ENCODE data around the gene KIF1C.
"Not testable (repeated sequence)": the region's sequence is repeated elsewhere in the genome, so short reads cannot be mapped to it uniquely, and the experiment has no call there.

Gene KIF1C

DNA sequence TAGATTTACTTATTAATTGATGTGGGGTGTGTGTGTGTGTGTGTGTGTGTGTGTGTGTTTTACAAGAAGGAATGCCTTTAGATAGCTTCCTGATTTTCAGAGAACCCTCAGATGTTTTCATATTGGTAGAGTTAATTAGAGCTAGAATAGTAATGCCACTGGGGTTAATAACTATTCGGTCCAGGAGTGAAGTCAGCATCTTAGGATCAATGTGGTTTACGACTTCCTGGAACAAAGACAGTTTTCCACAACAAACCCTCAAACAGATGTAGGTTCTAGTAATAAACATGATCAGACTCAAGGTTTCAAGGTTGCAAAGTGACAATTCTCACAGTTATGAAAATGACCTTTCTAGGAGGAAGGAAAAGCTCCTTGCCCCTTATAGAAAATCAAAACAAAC, 49.7 kb downstream of the KIF1C start:
- no peaks in the 10 kb centered on the region for H3K36me3 ChIP-seq (ENCODE audit: control insufficient read depth in 2 of 2, insufficient read depth in 2 of 2, low read length in 2 of 2)
- no peak overlapping the region for H3K9ac ChIP-seq (ENCODE audit: low read length in 2 of 2)
- no peaks in the 10 kb centered on the region for H3K27me3 ChIP-seq (ENCODE audit: control insufficient read depth in 1 of 2, insufficient read depth in 2 of 2, low read length in 2 of 2)
- H3K4me1 ChIP-seq (ENCODE audit: control insufficient read depth, insufficient read depth, low read length): peaks cover 12% of the 10 kb centered on the region
- no peak overlapping the region for H3K4me3 ChIP-seq (ENCODE audit: low read length in 2 of 2)
- no peaks in the 10 kb centered on the region for H3K9me3 ChIP-seq (ENCODE audit: control insufficient read depth in 2 of 2, low read length in 2 of 2)
- H3K27ac ChIP-seq (ENCODE audit: low read length): no peak overlapping the region

DNA sequence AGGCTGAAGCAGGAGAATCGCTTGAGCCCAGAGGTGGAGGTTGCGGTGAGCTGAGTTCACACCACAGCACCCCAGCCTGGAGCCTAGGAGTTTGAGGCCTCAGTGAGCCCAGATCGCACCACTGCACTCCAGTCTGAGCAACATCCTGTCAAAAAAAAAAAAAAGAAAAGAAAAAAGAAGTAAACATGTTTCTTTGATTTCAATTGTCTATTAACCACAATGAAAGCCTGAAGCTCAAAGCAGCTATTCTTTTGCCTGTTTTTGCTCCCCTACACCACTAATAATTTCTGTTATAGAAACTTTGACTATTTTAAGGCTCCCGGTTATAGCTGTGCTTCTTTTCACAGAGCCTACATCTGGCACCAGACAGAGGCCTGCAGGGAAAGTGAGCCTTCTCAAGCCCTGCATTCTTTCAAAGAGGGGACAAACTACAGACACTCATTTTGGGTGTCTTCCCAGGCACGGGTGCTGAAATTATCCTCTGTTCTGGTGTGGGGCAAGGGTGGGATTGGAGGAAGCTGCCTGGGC, 51.6 kb downstream of the KIF1C start:
- H3K4me3 ChIP-seq (ENCODE audit: low read length in 2 of 2): no peak overlapping the region
- no peaks in the 10 kb centered on the region for H3K27me3 ChIP-seq (ENCODE audit: control insufficient read depth in 1 of 2, insufficient read depth in 2 of 2, low read length in 2 of 2)
- H3K4me1 ChIP-seq (ENCODE audit: control insufficient read depth, insufficient read depth, low read length): peaks cover 12% of the 10 kb centered on the region
- peak overlapping the region; percentile 82 for H3K27ac ChIP-seq (ENCODE audit: low read length)
- H3K9me3 ChIP-seq (ENCODE audit: control insufficient read depth in 2 of 2, low read length in 2 of 2): no peaks in the 10 kb centered on the region
- H3K36me3 ChIP-seq (ENCODE audit: control insufficient read depth in 2 of 2, insufficient read depth in 2 of 2, low read length in 2 of 2): no peaks in the 10 kb centered on the region
- H3K9ac ChIP-seq (ENCODE audit: low read length in 2 of 2): peak overlapping the region; percentile 31 to 71

DNA sequence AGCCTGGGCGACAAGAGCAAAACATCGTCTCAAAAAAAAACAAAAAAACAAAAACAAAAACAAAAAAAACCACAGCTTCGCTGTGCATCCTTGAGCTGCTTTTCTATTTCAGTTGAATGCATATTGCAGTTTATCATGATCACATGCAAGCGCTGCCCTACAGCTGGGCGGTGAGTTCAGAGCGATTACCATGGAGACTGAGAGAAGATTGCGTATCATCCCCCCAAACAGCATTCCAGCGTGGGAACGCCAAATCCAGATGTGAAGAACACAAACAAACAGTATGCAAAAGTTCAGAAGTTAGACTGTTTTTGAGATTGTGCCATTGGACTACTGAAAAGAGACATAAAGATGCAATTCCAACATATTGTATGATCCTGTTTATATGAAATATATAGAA, 52.5 kb downstream of the KIF1C start:
- Histone ChIP-seq H3K9ac (ENCODE audit: low read length in 2 of 2) (no peak overlapping the region), H3K4me1 (ENCODE audit: control insufficient read depth, insufficient read depth, low read length) (peaks cover 12% of the 10 kb centered on the region), H3K9me3 (ENCODE audit: control insufficient read depth in 2 of 2, low read length in 2 of 2) (no peaks in the 10 kb centered on the region), H3K27me3 (ENCODE audit: control insufficient read depth in 1 of 2, insufficient read depth in 2 of 2, low read length in 2 of 2) (no peaks in the 10 kb centered on the region), H3K4me3 (ENCODE audit: low read length in 2 of 2) (no peak overlapping the region), H3K27ac (ENCODE audit: low read length) (peak overlapping the region; percentile 82), H3K36me3 (ENCODE audit: control insufficient read depth in 2 of 2, insufficient read depth in 2 of 2, low read length in 2 of 2) (no peaks in the 10 kb centered on the region)

DNA sequence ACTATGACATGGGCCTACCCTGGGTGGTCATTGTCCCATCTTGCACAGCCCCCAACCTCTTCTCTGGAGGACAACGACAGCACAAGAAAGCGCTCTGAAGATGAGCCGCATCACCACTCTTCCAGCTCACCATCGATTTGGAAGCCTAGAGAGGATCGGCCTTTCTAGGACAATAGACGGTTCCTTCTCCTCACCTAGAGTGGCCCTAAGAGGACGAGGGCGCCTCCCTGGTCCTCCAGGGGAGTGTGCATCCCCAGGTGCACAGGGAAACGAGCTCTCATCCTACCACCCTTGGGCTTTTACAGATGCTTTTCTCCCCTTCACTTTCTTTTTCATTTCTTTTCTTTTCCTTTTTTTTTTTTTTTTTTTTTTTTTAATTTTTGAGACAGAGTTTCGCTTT, 57.8 kb downstream of the KIF1C start:
- Histone ChIP-seq H3K4me1 (ENCODE audit: control insufficient read depth, insufficient read depth, low read length) (no peaks in the 10 kb centered on the region), H3K27ac (ENCODE audit: low read length) (no peak overlapping the region), H3K27me3 (ENCODE audit: control insufficient read depth in 1 of 2, insufficient read depth in 2 of 2, low read length in 2 of 2) (no peaks in the 10 kb centered on the region), H3K9me3 (ENCODE audit: control insufficient read depth in 2 of 2, low read length in 2 of 2) (no peaks in the 10 kb centered on the region), H3K36me3 (ENCODE audit: control insufficient read depth in 2 of 2, insufficient read depth in 2 of 2, low read length in 2 of 2) (no peaks in the 10 kb centered on the region), H3K4me3 (ENCODE audit: low read length in 2 of 2) (no peak overlapping the region), H3K9ac (ENCODE audit: low read length in 2 of 2) (no peak overlapping the region)

DNA sequence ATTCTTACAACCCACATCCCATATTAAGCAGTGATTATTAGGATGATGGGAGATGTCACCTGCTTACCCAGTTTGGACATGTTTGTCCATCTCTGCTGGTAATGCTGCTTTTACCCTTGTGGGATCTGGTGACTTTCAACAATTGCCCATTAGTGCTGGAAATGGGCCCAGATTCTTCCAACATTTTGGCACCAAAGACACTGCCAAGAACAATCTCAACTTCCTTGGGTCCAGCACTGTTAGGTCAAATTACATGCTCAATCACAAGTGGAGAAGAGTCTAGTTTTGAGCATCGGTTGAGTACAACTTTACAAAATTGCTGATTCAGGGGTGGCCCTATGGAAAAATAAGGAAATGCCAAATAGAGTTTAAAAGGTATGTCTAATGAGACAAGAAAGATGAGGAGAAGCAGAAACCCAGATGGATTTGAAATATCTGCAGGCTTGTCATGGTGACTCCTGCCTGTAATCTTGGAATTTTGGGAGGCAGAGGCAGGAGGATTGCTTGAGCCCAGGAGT, 67.5 kb downstream of the KIF1C start:
- H3K4me3 ChIP-seq (ENCODE audit: low read length in 2 of 2): no peak overlapping the region
- no peak overlapping the region for H3K27ac ChIP-seq (ENCODE audit: low read length)
- H3K9ac ChIP-seq (ENCODE audit: low read length in 2 of 2): no peak overlapping the region
- H3K27me3 ChIP-seq (ENCODE audit: control insufficient read depth in 1 of 2, insufficient read depth in 2 of 2, low read length in 2 of 2): no peaks in the 10 kb centered on the region
- no peaks in the 10 kb centered on the region for H3K9me3 ChIP-seq (ENCODE audit: control insufficient read depth in 2 of 2, low read length in 2 of 2)
- no peaks in the 10 kb centered on the region for H3K4me1 ChIP-seq (ENCODE audit: control insufficient read depth, insufficient read depth, low read length)
- no peaks in the 10 kb centered on the region for H3K36me3 ChIP-seq (ENCODE audit: control insufficient read depth in 2 of 2, insufficient read depth in 2 of 2, low read length in 2 of 2)

DNA sequence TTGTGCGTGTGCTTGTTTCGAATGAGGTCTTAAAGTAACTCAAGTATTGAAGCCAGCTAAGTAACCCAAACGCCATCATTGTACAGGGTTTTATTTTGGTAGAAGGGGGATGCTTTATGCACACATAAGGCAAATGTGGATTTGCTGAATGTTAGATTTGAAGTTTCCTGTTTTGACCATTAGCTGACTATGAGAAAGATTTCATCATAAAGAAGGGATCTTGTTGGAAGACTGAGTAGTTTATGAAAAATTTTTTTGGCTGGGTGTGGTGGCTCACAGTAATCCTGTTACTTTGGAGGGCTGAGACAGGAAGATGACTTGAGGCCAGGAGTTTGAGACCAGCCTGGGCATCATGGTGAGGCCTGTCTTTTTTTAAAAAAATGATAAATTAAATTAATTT, 70.5 kb downstream of the KIF1C start:
- no peak overlapping the region for H3K9ac ChIP-seq (ENCODE audit: low read length in 2 of 2)
- no peak overlapping the region for H3K4me3 ChIP-seq (ENCODE audit: low read length in 2 of 2)
- no peaks in the 10 kb centered on the region for H3K9me3 ChIP-seq (ENCODE audit: control insufficient read depth in 2 of 2, low read length in 2 of 2)
- no peak overlapping the region for H3K27ac ChIP-seq (ENCODE audit: low read length)
- H3K36me3 ChIP-seq (ENCODE audit: control insufficient read depth in 2 of 2, insufficient read depth in 2 of 2, low read length in 2 of 2): no peaks in the 10 kb centered on the region
- H3K4me1 ChIP-seq (ENCODE audit: control insufficient read depth, insufficient read depth, low read length): no peaks in the 10 kb centered on the region
- no peaks in the 10 kb centered on the region for H3K27me3 ChIP-seq (ENCODE audit: control insufficient read depth in 1 of 2, insufficient read depth in 2 of 2, low read length in 2 of 2)

DNA sequence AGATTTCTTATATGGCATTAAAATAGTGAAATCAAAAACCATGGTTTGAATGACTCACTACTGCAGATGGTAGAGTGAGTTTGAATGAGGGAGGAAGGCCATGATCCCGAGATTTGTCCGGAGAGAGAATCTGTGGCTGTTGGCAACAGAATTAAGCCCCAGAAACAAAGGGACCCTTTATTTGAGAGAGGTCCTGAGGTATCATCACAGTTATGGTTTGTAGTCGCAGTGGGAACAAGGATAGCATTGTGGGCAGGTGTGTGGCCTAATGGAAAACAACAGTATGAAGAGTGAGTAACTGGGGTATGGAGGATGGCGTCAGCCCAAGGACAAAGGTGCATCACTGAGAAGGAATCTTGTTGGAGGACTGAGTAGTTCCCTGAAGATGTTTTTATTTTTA, 72.0 kb downstream of the KIF1C start:
- Histone ChIP-seq H3K9ac (ENCODE audit: low read length in 2 of 2) (no peak overlapping the region), H3K4me3 (ENCODE audit: low read length in 2 of 2) (no peak overlapping the region), H3K27ac (ENCODE audit: low read length) (no peak overlapping the region), H3K27me3 (ENCODE audit: control insufficient read depth in 1 of 2, insufficient read depth in 2 of 2, low read length in 2 of 2) (no peaks in the 10 kb centered on the region), H3K36me3 (ENCODE audit: control insufficient read depth in 2 of 2, insufficient read depth in 2 of 2, low read length in 2 of 2) (no peaks in the 10 kb centered on the region), H3K4me1 (ENCODE audit: control insufficient read depth, insufficient read depth, low read length) (no peaks in the 10 kb centered on the region), H3K9me3 (ENCODE audit: control insufficient read depth in 2 of 2, low read length in 2 of 2) (no peaks in the 10 kb centered on the region)

DNA sequence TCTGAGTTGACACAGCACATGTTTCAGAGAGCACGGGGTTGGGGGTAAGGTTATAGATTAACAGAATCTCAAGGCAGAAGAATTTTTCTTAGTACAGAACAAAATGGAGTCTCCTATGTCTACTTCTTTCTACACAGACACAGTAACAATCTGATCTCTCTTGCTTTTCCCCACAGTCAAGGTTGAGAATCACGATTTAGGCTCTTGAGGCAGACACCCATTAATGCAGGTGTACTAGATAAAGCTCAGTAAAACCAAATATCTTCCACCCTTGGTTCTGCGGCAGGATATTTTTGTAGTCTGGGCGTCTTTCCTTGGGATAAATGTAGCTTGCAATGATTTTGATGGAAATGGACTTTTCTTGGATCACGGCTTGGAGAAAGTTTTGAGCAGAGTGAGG, 77.7 kb downstream of the KIF1C start:
- H3K27ac ChIP-seq (ENCODE audit: low read length); H3K9ac ChIP-seq (ENCODE audit: low read length in 2 of 2); H3K36me3 ChIP-seq (ENCODE audit: control insufficient read depth in 2 of 2, insufficient read depth in 2 of 2, low read length in 2 of 2); H3K4me3 ChIP-seq (ENCODE audit: low read length in 2 of 2); H3K9me3 ChIP-seq (ENCODE audit: control insufficient read depth in 2 of 2, low read length in 2 of 2); H3K27me3 ChIP-seq (ENCODE audit: control insufficient read depth in 1 of 2, insufficient read depth in 2 of 2, low read length in 2 of 2): not testable (repeated sequence)
- H3K4me1 ChIP-seq (ENCODE audit: control insufficient read depth, insufficient read depth, low read length): peaks cover 17% of the 10 kb centered on the region

DNA sequence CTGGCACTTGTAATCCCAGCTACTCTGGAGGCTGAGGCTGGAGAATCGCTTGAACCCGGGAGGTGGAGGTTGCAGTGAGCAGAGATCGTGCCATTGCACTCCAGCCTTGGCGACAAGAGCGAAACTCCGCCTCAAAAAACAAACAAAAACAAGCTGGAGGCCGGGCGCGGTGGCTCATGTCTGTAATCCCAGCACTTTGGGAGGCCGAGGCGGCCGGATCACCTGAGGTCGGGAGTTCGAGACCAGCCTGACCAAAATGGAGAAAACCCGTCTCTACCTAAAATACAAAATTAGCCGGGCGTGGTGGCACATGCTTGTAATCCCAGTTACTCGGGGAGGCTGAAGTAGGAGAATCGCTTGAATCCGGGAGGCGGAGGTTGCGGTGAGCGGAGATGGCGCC, 79.5 kb downstream of the KIF1C start:
- Histone ChIP-seq H3K9ac (ENCODE audit: low read length in 2 of 2) (peak overlapping the region in 1 of 2 donors; percentile 88), H3K4me3 (ENCODE audit: low read length in 2 of 2) (peak overlapping the region; percentile 92 to 95), H3K27ac (ENCODE audit: low read length) (peak overlapping the region; percentile 80), H3K4me1 (ENCODE audit: control insufficient read depth, insufficient read depth, low read length) (peaks cover 17% of the 10 kb centered on the region)
- H3K9me3 ChIP-seq (ENCODE audit: control insufficient read depth in 2 of 2, low read length in 2 of 2); H3K27me3 ChIP-seq (ENCODE audit: control insufficient read depth in 1 of 2, insufficient read depth in 2 of 2, low read length in 2 of 2); H3K36me3 ChIP-seq (ENCODE audit: control insufficient read depth in 2 of 2, insufficient read depth in 2 of 2, low read length in 2 of 2): not testable (repeated sequence)

DNA sequence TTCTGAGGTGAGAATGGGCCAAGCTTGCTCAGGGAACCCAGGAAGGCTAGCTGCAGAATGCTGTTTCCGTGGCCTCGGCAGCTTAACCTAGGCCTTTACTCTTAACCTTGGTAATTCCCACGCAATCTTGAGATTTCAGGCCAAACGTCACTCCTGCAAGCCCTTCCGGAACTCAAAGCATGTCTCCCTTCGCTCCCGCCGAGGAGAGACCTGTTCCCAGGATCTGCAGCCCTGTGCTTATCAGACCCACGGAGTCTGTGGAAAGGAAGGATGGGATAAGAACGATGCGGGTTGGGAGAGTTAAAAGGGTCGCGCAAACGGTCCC, 80.0 kb downstream of the KIF1C start:
- Histone ChIP-seq H3K27ac (ENCODE audit: low read length) (peak overlapping the region; percentile 80), H3K4me3 (ENCODE audit: low read length in 2 of 2) (peak overlapping the region; percentile 92 to 95), H3K4me1 (ENCODE audit: control insufficient read depth, insufficient read depth, low read length) (peaks cover 17% of the 10 kb centered on the region), H3K27me3 (ENCODE audit: control insufficient read depth in 1 of 2, insufficient read depth in 2 of 2, low read length in 2 of 2) (no peaks in the 10 kb centered on the region), H3K9me3 (ENCODE audit: control insufficient read depth in 2 of 2, low read length in 2 of 2) (no peaks in the 10 kb centered on the region), H3K36me3 (ENCODE audit: control insufficient read depth in 2 of 2, insufficient read depth in 2 of 2, low read length in 2 of 2) (no peaks in the 10 kb centered on the region), H3K9ac (ENCODE audit: low read length in 2 of 2) (peak overlapping the region; percentile 88 to 94)
